Measurements from ENCODE around the gene LRRC56. TPM values are rescaled to one million over a fixed set of nuclear protein-coding genes. Genes with fewer than 3 reads are reported as not detected.

LRRC56 gene
- total and polyA plus RNA-seq, 9 of the 15 experiments (the other 6 are each of a cell fraction or from before 2014, with no cell fraction given) = 0.03 to 4.5 (median 1.0) TPM; not detected in 1

DNA sequence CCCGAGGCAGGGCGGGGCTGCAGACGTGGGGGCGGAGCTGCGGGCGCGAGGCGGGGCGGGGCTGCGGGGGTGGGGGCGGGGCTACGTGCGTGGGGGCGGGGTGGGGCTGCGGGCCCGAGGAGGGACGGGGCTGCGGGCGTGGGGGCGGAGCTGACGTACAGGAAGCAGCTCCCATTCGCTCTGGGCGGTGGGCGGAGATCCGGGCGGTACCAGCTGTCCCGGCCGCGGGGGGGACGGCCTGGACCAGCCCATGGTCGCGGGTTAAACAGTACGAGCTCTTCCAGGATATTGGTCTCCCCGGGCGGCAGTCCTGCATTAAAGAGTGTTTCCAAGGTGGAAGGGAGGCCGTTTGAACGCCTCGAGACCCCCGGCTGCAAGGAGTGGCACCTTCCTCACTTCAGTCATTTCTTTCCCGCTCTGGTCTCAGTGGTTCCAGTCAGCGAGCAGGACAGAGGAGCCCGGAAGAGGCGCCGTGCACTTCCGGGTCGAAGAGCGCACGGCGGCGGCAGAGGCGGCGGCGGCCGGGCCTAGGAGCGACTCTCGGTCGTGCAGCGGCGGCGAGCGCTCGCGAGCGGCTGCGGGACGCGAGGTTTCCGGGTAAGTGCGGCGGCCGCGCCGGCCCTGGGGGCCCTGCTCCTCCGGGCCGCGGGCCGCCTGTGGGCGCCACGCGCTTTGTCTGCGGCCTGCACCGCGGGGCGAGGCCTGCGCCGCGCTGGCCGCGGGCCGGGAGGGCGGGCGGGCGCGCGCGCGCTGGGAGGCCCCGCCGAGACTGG, 38.9 kb downstream of the LRRC56 start, which contains the start of gene PHRF1 (continued):
- TF ChIP-seq SAP30 (IDR thresholded peaks at IDR 0.05; ENCODE audit: borderline replicate concordance, insufficient read depth, low read depth, low read length, poor library complexity, severe bottlenecking) = peak; percentile 72
- no peak for TF ChIP-seq TCF3 (CRISPR knock-in tag; IDR thresholded peaks at IDR 0.05)
- TF ChIP-seq CXXC5 (CRISPR knock-in tag; IDR thresholded peaks at IDR 0.05) = peak; percentile 80
- TF ChIP-seq XRCC4 (IDR thresholded peaks at IDR 0.05; ENCODE audit: extremely low read depth, insufficient read depth, insufficient read length) = no peak
- no peak for TF ChIP-seq ZKSCAN8 (CRISPR knock-in tag; IDR thresholded peaks at IDR 0.05)
- TF ChIP-seq MEF2D (tag; conservative IDR thresholded peaks at IDR 0.05; ENCODE audit: low read depth) = no peak
- TF ChIP-seq RCOR1 (IDR thresholded peaks at IDR 0.05; ENCODE audit: borderline replicate concordance in 1 of 2, low read depth in 2 of 2, low read length in 2 of 2) = 0 out of 4 replicates have a peak, but pooled peaks of 1 of the 2 experiments have one; percentile 25
- no peak for TF ChIP-seq MYBL2 (IDR thresholded peaks at IDR 0.05; ENCODE audit: low read depth)
- no peak for TF ChIP-seq MYBL2 (CRISPR knock-in tag; IDR thresholded peaks at IDR 0.05; ENCODE audit: borderline replicate concordance)
- no peak for TF ChIP-seq ZNF134 (CRISPR knock-in tag; conservative IDR thresholded peaks at IDR 0.05)
- TF ChIP-seq, protein P1, sequence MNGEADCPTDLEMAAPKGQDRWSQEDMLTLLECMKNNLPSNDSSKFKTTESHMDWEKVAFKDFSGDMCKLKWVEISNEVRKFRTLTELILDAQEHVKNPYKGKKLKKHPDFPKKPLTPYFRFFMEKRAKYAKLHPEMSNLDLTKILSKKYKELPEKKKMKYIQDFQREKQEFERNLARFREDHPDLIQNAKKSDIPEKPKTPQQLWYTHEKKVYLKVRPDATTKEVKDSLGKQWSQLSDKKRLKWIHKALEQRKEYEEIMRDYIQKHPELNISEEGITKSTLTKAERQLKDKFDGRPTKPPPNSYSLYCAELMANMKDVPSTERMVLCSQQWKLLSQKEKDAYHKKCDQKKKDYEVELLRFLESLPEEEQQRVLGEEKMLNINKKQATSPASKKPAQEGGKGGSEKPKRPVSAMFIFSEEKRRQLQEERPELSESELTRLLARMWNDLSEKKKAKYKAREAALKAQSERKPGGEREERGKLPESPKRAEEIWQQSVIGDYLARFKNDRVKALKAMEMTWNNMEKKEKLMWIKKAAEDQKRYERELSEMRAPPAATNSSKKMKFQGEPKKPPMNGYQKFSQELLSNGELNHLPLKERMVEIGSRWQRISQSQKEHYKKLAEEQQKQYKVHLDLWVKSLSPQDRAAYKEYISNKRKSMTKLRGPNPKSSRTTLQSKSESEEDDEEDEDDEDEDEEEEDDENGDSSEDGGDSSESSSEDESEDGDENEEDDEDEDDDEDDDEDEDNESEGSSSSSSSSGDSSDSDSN (IDR thresholded peaks at IDR 0.05; ENCODE audit: borderline replicate concordance in 1 of 2, low read depth in 2 of 2, low read length in 2 of 2) = no peak
- TF ChIP-seq ZNF408 (CRISPR knock-in tag; IDR thresholded peaks at IDR 0.05; ENCODE audit: low read depth) = no peak
- TF ChIP-seq FOSL1 (tag; conservative IDR thresholded peaks at IDR 0.05) = 0 out of 2 replicates have a peak, but pooled peaks have one; percentile 31
- TF ChIP-seq, protein P2, sequence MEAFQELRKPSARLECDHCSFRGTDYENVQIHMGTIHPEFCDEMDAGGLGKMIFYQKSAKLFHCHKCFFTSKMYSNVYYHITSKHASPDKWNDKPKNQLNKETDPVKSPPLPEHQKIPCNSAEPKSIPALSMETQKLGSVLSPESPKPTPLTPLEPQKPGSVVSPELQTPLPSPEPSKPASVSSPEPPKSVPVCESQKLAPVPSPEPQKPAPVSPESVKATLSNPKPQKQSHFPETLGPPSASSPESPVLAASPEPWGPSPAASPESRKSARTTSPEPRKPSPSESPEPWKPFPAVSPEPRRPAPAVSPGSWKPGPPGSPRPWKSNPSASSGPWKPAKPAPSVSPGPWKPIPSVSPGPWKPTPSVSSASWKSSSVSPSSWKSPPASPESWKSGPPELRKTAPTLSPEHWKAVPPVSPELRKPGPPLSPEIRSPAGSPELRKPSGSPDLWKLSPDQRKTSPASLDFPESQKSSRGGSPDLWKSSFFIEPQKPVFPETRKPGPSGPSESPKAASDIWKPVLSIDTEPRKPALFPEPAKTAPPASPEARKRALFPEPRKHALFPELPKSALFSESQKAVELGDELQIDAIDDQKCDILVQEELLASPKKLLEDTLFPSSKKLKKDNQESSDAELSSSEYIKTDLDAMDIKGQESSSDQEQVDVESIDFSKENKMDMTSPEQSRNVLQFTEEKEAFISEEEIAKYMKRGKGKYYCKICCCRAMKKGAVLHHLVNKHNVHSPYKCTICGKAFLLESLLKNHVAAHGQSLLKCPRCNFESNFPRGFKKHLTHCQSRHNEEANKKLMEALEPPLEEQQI (IDR thresholded peaks at IDR 0.05) = no peak
- no peak for TF ChIP-seq HMG20B (CRISPR knock-in tag; IDR thresholded peaks at IDR 0.05)
- TF ChIP-seq CHD1 (IDR thresholded peaks at IDR 0.05; ENCODE audit: low read length) = peak; percentile 9
